Progenitor cell of endocrine pancreas (in vitro differentiated cells): Measurements from ENCODE around the gene AK8. TPM values are rescaled to one million over a fixed set of nuclear protein-coding genes. Genes with fewer than 3 reads are reported as not detected.

Experiments
- DNase-seq: peaks from one replicate; pipeline ENCODE4 v3.0.0; 2021; ENCODE audit warnings: low spot score; ENCODE audit not compliant: unreplicated experiment
- H3K27ac Mint-ChIP-seq: 2 replicates; pipeline ENCODE4 v1.8.0; 2021; ENCODE audit warnings: mild to moderate bottlenecking, moderate library complexity, mixed read lengths
- H3K27me3 Mint-ChIP-seq: 2 replicates; pipeline ENCODE4 v1.8.0; 2021; ENCODE audit warnings: mixed read lengths
- H3K36me3 Mint-ChIP-seq: 2 replicates; pipeline ENCODE4 v1.8.0; 2022; ENCODE audit warnings: mixed read lengths; ENCODE audit not compliant: insufficient read depth
- H3K4me1 Mint-ChIP-seq: 2 replicates; pipeline ENCODE4 v1.8.0; 2021; ENCODE audit warnings: low read depth, mixed read lengths
- H3K4me3 Mint-ChIP-seq: 2 replicates; pipeline ENCODE4 v1.8.0; 2021; ENCODE audit warnings: low read depth, mild to moderate bottlenecking, moderate library complexity, mixed read lengths
- H3K9me3 Mint-ChIP-seq: 2 replicates; pipeline ENCODE4 v1.8.0; 2021; ENCODE audit warnings: low read depth, mixed read lengths
- total RNA-seq: library from RNA; stranded (reverse); gene quantifications from 2 replicates; pipeline ENCODE4 v1.2.1, GENCODE V29; 2021
- TF ChIP-seq, protein P1 (sequence below): fragments of 200-600 bp; sonication (generic); IDR thresholded peaks from one replicate; pipeline ENCODE4 v1.5.0; 2021; ENCODE audit warnings: antibody characterized with exemption, mild to moderate bottlenecking; ENCODE audit not compliant: unreplicated experiment

Gene AK8
- total RNA-seq, 1 donor from 2014 or later = 1.9 TPM

DNA sequence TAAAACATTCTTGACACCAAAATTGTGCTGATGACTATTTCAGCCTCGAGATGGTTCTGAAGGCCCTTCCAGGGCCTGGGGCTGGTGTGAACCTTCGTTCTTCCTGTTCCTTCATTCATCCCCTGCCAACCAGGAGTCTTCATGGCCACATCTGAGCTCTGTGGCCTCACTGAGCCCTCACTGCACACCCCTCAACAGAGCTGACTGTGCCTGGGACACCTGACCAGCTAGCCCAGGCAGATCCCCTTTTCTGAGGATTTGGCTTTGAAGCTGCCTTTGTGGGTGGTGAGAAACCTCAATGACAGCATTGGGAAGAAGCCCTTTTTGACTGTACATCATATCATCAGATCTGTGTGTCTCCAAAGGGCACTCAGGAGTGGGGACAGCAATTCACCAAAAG lies 13.8 kb downstream of the AK8 start:
- no peaks in the 10 kb centered on the region for H3K36me3 Mint-ChIP-seq
- H3K27me3 Mint-ChIP-seq = no peaks in the 10 kb centered on the region
- H3K9me3 Mint-ChIP-seq = no peaks in the 10 kb centered on the region
- no peak overlapping the region for H3K27ac Mint-ChIP-seq
- no peaks in the 10 kb centered on the region for H3K4me1 Mint-ChIP-seq
- no peak for DNase-seq
- H3K4me3 Mint-ChIP-seq = no peak overlapping the region
- TF ChIP-seq, protein P1, sequence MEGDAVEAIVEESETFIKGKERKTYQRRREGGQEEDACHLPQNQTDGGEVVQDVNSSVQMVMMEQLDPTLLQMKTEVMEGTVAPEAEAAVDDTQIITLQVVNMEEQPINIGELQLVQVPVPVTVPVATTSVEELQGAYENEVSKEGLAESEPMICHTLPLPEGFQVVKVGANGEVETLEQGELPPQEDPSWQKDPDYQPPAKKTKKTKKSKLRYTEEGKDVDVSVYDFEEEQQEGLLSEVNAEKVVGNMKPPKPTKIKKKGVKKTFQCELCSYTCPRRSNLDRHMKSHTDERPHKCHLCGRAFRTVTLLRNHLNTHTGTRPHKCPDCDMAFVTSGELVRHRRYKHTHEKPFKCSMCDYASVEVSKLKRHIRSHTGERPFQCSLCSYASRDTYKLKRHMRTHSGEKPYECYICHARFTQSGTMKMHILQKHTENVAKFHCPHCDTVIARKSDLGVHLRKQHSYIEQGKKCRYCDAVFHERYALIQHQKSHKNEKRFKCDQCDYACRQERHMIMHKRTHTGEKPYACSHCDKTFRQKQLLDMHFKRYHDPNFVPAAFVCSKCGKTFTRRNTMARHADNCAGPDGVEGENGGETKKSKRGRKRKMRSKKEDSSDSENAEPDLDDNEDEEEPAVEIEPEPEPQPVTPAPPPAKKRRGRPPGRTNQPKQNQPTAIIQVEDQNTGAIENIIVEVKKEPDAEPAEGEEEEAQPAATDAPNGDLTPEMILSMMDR = no peak

GRCh38 chr9:132863096-132863495 lies 15.0 kb downstream of the AK8 start:
- Mint-ChIP-seq H3K4me3 (no peak overlapping the region), H3K27ac (no peak overlapping the region), H3K4me1 (no peaks in the 10 kb centered on the region), H3K36me3 (no peaks in the 10 kb centered on the region), H3K9me3 (no peaks in the 10 kb centered on the region), H3K27me3 (no peaks in the 10 kb centered on the region)
- TF ChIP-seq, protein P1 = no peak
- DNase-seq = no peak

GRCh38 chr9:132862533-132862932 lies 15.6 kb downstream of the AK8 start:
- Mint-ChIP-seq H3K4me3 (no peak overlapping the region), H3K27ac (no peak overlapping the region), H3K27me3 (no peaks in the 10 kb centered on the region), H3K36me3 (no peaks in the 10 kb centered on the region), H3K4me1 (no peaks in the 10 kb centered on the region), H3K9me3 (no peaks in the 10 kb centered on the region)
- DNase-seq = no peak
- TF ChIP-seq, protein P1 = no peak

DNA sequence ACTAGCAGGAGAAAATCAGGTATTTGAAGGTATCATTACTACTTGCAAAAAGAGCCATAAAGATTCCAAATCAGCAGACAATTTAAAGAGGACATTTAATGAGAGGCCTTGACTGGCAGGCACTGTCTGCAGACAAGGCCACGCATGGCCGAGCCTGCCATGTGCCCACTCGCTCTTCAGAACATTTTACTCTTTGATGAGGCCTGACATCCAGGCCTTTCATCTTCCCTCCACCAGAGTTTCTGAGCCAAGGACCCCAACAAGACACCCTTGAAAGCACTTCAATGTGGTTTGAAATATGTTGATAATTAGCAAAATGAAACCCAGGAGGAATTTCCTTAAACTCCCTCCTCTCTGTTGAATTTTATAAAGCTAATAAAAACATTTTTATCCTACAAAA lies 16.4 kb downstream of the AK8 start:
- TF ChIP-seq, protein P1 = no peak
- Mint-ChIP-seq H3K9me3 (no peaks in the 10 kb centered on the region), H3K4me1 (no peaks in the 10 kb centered on the region), H3K4me3 (no peak overlapping the region), H3K27ac (no peak overlapping the region), H3K36me3 (no peaks in the 10 kb centered on the region), H3K27me3 (peaks cover 2% of the 10 kb centered on the region)
- DNase-seq = no peak

DNA sequence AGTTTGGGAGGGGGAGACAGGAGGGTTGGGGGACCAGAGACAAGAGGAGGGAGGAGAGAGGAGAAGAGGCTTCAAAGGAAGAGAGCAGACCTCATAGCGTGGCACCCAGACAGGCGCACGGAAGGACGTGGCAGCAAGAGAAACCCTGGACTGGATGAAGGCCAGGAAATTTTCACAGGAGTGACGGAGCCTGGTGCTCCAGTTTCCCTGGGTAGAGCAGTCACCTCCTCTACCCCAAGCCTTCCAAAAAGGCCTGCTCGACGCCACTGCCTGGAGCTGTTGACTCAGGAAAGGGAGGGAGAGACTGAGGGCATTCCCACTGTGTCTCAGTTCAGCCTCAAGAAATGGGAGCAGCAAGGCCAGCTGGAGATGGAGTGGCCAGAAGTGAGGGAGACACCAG lies 19.3 kb downstream of the AK8 start:
- no peaks in the 10 kb centered on the region for H3K9me3 Mint-ChIP-seq
- no peaks in the 10 kb centered on the region for H3K36me3 Mint-ChIP-seq
- no peaks in the 10 kb centered on the region for H3K4me1 Mint-ChIP-seq

More for the DNA sequence above, 19.3 kb downstream of the AK8 start:
- TF ChIP-seq, protein P1 = no peak
- DNase-seq = no peak
- Mint-ChIP-seq H3K4me3 (no peak overlapping the region), H3K27me3 (peaks cover 5% of the 10 kb centered on the region), H3K27ac (no peak overlapping the region)
